A673 (cell line): ENCODE data around the gene NUDT3. TPM values are rescaled to one million over a fixed set of nuclear protein-coding genes. Genes with fewer than 3 reads are reported as not detected.
"Not testable (repeated sequence)": the region's sequence is repeated elsewhere in the genome, so short reads cannot be mapped to it uniquely, and the experiment has no call there.

Experiments used
- BruUV-seq: library from RNA; stranded (reverse); fragments of 400-500 nt; replicated peaks from 2 replicates; lab custom pipeline; 2021; lab: Mats Ljungman, UMichigan
- CTCF ChIA-PET: fragments of 300-600 bp; sonication (Branson Sonifier 250); formaldehyde crosslinking; loops from one replicate; lab custom pipeline; 2022; ENCODE audit warnings: antibody characterized with exemption; lab: Charles Lee
- POLR2A ChIA-PET: fragments of 300-600 bp; sonication (Branson Sonifier 250); formaldehyde crosslinking; loops from one replicate; lab custom pipeline; 2022; ENCODE audit warnings: antibody characterized with exemption; ENCODE audit not compliant: low non-redundant PET; lab: Charles Lee
- DNase-seq: peaks from one replicate; pipeline ENCODE4 v3.0.0-alpha.2; 2015; ENCODE audit warnings: low spot score
- H3K27ac ChIP-seq: fragments of 200-600 bp; sonication (generic); 2 replicates; pipeline ENCODE4 v1.5.1; 2016; ENCODE audit warnings: mixed run types, low read depth, mild to moderate bottlenecking, mixed read lengths, antibody characterized with exemption, low read length; ENCODE audit not compliant: poor library complexity, severe bottlenecking
- H3K27me3 ChIP-seq: fragments of 200-600 bp; sonication (generic); replicated peaks from 2 replicates; pipeline ENCODE4 v1.6.1; 2017; ENCODE audit warnings: mixed run types, low read depth, mild to moderate bottlenecking, mixed read lengths, antibody characterized with exemption, low read length; ENCODE audit not compliant: insufficient read depth, poor library complexity
- H3K36me3 ChIP-seq: fragments of 200-600 bp; sonication (generic); 2 replicates; pipeline ENCODE4 v1.6.1; 2016; ENCODE audit warnings: mixed run types, mild to moderate bottlenecking, mixed read lengths, antibody characterized with exemption, low read length; ENCODE audit not compliant: insufficient read depth, poor library complexity, severe bottlenecking
- H3K4me1 ChIP-seq: fragments of 200-600 bp; sonication (generic); 2 replicates; pipeline ENCODE4 v1.6.1; 2017; ENCODE audit warnings: mixed run types, mild to moderate bottlenecking, mixed read lengths, antibody characterized with exemption, low read length; ENCODE audit not compliant: insufficient read depth, poor library complexity, severe bottlenecking
- H3K4me3 ChIP-seq: fragments of 200-600 bp; sonication (generic); 2 replicates; pipeline ENCODE4 v1.5.1; 2016; ENCODE audit warnings: low read depth, mixed run types, mild to moderate bottlenecking, mixed read lengths, low read length; ENCODE audit not compliant: poor library complexity, severe bottlenecking
- H3K9me3 ChIP-seq: fragments of 200-600 bp; sonication (generic); 2 replicates; pipeline ENCODE4 v1.6.1; 2016; ENCODE audit warnings: mixed run types, low read depth, mild to moderate bottlenecking, mixed read lengths, antibody characterized with exemption, low read length; ENCODE audit not compliant: poor library complexity, severe bottlenecking
- CTCF ChIP-seq: fragments of 300-800, 200-600 bp; sonication (generic); conservative IDR thresholded peaks from 2 replicates; pipeline ENCODE4 v1.5.1; 2017; ENCODE audit warnings: low read depth, mild to moderate bottlenecking, antibody characterized with exemption, low read length, moderate library complexity, mixed read lengths
- EZH2 ChIP-seq: fragments of 200-600 bp; sonication (generic); IDR thresholded peaks from 2 replicates; pipeline ENCODE4 v1.6.1; 2017; ENCODE audit warnings: borderline replicate concordance, low read depth, mild to moderate bottlenecking, mixed read lengths, antibody characterized with exemption, low read length; ENCODE audit not compliant: poor library complexity, severe bottlenecking
- intact Hi-C: fragments of 100-400 bp; cut with micrococcal nuclease; formaldehyde crosslinking; loops from one replicate; pipeline ENCODE4 v1.10.0; 2022; ENCODE audit not compliant: unreplicated experiment
- total RNA-seq: library from RNA; stranded (reverse); gene quantifications from 2 replicates; pipeline ENCODE4 v1.2.3, GENCODE V29; 2021

Gene NUDT3
- total RNA-seq, 1 experiment from 2014 or later: 34.1 TPM

DNA sequence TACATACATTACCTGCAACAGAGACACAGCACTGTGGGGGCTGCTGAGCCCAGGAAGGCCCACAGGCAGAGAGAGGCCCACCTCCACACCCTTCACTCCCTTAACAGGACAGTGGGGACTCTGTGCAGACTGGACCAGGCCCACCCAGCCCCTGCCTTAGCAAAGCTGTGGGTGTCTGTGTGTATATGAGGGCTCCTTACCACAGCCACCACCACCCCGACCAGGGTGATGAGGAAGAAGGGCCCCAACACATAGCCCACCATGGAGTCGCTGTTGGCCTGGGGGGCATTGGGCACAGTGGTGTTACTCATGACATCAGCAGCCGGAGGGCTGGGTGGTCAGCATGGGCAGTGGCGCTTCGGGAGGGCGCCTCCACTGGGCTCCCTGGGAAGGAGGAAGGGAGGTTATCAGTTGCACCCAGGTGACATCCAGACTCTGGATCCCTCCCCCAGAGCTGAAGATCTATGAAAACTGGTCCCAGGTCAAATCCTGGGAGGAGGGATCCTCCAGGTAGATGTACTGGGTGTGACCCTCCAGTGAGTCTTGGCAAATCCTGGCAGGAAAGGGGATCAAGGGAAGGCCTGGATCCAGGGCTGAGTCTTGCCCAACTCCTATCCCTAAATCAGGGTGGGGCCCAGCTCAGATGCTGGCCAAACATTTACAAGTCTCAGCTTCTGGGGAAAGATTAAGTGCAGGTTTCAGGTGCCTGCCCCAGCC lies 144.8 kb downstream of the NUDT3 start:
- intact Hi-C loops: loop anchor here (5.0 kb wide), 1 partner anchor 360 kb away; no protein-coding TSS in a partner anchor
- ChIA-PET CTCF (interaction anchor here (0.6 to 0.9 kb wide), 2 partner anchors 52 to 173 kb away, joined by 3 to 5 read pairs; no protein-coding TSS in a partner anchor), POLR2A (interaction anchor here (0.5 kb wide), 1 partner anchor 174 kb away, joined by 6 read pairs; no protein-coding TSS in a partner anchor)
- no peak overlapping the region for H3K27ac ChIP-seq
- H3K27me3 ChIP-seq: no peaks in the 10 kb centered on the region
- no peaks in the 10 kb centered on the region for H3K9me3 ChIP-seq
- H3K36me3 ChIP-seq: peaks cover 6% of the 10 kb centered on the region
- BruUV-seq: no TSS peak
- no peak for TF ChIP-seq CTCF
- peak overlapping the region; percentile 81 for H3K4me3 ChIP-seq
- no peak for DNase-seq
- peaks cover 20% of the 10 kb centered on the region for H3K4me1 ChIP-seq

DNA sequence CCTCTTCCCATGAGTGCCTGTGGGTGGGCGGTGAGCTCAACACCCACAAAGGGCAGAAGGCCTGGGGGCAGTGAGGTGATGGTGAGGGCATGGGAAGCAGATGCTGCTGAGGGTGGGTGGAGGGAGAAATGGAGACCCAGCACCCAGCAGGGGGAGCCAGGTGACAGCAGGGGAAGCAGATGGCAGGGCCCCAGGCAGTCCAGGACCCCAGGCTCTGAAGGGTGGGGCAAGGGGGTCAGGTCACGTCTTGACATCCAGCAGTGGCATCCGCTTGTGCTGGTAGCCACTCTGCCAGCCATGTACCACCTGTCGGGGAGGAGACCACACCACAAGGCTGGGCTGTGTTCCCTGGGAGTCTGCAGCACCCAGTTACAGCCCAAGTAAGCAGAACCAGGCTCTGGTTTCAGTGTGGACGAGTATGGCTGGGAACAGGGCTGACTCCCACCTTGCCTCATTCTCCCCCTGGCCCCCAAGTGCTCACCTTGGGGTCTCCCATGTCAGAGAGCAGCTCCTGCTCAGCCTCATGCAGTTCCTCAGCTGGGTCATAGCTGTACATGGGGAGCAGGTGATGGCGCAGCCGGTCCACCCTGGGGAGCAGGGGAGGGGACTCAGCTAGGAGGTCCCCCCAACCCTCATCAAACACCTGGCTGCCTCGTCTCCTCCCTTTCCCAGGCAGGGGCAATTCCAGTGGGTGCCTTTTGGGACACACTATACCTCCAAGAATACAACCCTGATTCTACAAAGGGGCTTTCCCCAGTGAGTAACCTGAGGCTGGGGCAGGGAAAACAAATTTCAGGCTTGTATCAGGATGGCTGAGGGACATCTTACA lies 145.7 kb downstream of the NUDT3 start:
- POLR2A ChIA-PET: no interaction called here

GRCh38 chr6:34246249-34246562 lies 146.3 kb downstream of the NUDT3 start:
- Histone ChIP-seq H3K27ac (no peak overlapping the region), H3K4me1 (peaks cover 20% of the 10 kb centered on the region), H3K36me3 (peaks cover 13% of the 10 kb centered on the region), H3K4me3 (no peak overlapping the region), H3K27me3 (no peaks in the 10 kb centered on the region), H3K9me3 (no peaks in the 10 kb centered on the region)
- no TSS peak for BruUV-seq
- no peak for DNase-seq
- intact Hi-C loops: loop anchor here (5.0 kb wide), 1 partner anchor 361 kb away; no protein-coding TSS in a partner anchor
- POLR2A ChIA-PET: no interaction called here
- TF ChIP-seq CTCF (no peak), EZH2 (no peak)
- CTCF ChIA-PET: no interaction called here

More for the DNA sequence above, 145.7 kb downstream of the NUDT3 start:
- no peak overlapping the region for H3K27ac ChIP-seq
- intact Hi-C loops: loop anchor here (5.0 kb wide), 1 partner anchor 361 kb away; no protein-coding TSS in a partner anchor
- H3K4me1 ChIP-seq: peaks cover 20% of the 10 kb centered on the region
- H3K27me3 ChIP-seq: no peaks in the 10 kb centered on the region
- peaks cover 13% of the 10 kb centered on the region for H3K36me3 ChIP-seq
- peak; percentile 58 for TF ChIP-seq CTCF
- TF ChIP-seq EZH2: no peak
- no peak overlapping the region for H3K4me3 ChIP-seq
- DNase-seq: peak; percentile 45
- BruUV-seq: no TSS peak
- CTCF ChIA-PET: no interaction called here
- H3K9me3 ChIP-seq: no peaks in the 10 kb centered on the region

DNA sequence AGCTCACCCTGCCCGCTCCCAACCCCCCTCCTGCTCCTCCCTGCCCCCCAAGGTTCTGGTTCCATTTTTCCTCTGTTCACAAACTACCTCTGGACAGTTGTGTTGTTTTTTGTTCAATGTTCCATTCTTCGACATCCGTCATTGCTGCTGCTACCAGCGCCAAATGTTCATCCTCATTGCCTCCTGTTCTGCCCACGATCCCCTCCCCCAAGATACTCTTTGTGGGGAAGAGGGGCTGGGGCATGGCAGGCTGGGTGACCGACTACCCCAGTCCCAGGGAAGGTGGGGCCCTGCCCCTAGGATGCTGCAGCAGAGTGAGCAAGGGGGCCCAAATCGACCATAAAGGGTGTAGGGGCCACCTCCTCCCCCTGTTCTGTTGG lies 146.7 kb downstream of the NUDT3 start:
- not testable (repeated sequence) for BruUV-seq
- intact Hi-C loops: loop anchor here (5.0 kb wide), 1 partner anchor 362 kb away; no protein-coding TSS in a partner anchor

More for the DNA sequence above, 146.7 kb downstream of the NUDT3 start:
- H3K9me3 ChIP-seq, CTCF ChIA-PET, POLR2A ChIA-PET, DNase-seq, H3K27me3 ChIP-seq, H3K27ac ChIP-seq, H3K4me3 ChIP-seq: not testable (repeated sequence)
- H3K4me1 ChIP-seq: peaks cover 20% of the 10 kb centered on the region
- H3K36me3 ChIP-seq: peaks cover 13% of the 10 kb centered on the region
